ENCODE measurements around the gene ZNF226.
"Not testable (repeated sequence)": the region's sequence is repeated elsewhere in the genome, so short reads cannot be mapped to it uniquely, and the experiment has no call there.

ZNF226 gene

DNA sequence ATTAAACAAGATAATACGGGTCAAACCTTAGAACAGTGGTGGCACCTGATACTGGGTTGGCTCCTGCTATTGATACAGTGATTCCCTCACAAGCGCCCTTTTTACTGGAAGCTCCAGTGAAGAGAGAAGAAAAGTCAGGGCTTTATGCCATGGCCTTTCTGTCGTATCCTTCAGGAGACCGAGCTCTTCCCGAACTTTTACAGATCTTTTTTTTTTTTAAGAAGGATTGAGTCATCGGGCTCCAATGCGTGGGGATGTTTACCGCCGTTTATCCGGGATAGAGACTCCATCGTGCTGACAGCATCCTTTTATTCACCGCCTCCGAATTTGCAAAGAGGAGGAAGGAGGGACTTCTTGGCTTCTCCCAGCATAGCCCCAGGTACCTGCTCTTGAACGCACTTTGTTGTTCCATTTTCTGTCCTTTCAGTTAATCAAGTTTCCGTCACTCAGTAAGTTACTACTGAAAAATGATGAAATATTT lies 48.0 kb downstream of the ZNF226 start:
- DNase-seq: no peak

DNA sequence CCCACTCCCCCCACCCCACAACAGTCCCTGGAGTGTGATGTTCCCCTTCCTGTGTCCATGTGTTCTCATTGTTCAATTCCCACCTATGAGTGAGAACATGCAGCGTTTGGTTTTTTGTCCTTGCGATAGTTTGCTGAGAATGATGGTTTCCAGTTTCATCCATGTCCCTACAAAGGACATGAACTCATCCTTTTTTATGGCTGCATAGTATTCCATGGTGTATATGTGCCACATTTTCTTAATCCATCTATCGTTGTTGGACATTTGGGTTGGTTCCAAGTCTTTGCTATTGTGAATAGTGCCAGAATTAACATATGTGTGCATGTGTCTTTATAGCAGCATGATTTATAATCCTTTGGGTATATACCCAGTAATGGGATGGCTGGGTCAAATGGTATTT lies 55.0 kb downstream of the ZNF226 start:
- DNase-seq: not testable (repeated sequence)

DNA sequence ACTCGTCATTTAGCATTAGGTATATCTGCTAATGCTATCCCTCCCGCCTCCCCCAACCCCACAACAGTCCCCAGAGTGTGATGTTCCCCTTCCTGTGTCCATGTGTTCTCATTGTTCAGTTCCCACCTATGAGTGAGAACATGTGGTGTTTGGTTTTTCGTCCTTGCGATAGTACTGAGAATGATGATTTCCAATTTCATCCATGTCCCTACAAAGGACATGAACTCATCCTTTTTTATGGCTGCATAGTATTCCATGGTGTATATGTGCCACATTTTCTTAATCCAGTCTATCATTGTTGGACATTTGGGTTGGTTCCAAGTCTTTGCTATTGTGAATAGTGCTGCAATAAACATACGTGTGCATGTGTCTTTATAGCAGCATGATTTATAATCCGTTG lies 55.9 kb downstream of the ZNF226 start:
- DNase-seq: not testable (repeated sequence)

DNA sequence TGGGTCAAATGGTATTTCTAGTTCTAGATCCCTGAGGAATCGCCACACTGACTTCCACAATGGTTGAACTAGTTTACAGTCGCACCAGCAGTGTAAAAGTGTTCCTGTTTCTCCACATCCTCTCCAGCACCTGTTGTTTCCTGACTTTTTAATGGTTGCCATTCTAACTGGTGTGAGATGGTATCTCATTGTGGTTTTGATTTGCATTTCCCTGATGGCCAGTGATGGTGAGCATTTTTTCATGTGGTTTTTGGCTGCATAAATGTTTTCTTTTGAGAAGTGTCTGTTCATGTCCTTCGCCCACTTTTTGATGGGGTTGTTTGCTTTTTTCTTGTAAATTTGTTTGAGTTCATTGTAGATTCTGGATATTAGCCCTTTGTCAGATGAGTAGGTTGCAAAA lies 56.4 kb downstream of the ZNF226 start:
- DNase-seq: not testable (repeated sequence)
